Bronchial epithelial cell (primary cell): Measurements from ENCODE around the gene DDX27. TPM values are rescaled to one million over a fixed set of nuclear protein-coding genes. Genes with fewer than 3 reads are reported as not detected.
A peak's percentile ranks its signal among the peaks of the same experiment; 100 is the strongest.

Source experiments
- DNase-seq: peaks from one replicate; pipeline ENCODE4 v3.0.0-alpha.2; 2010; ENCODE audit warnings: low read depth
- FAIRE-seq: peaks from 2 replicates; lab custom pipeline; 2011; peaks lifted over from hg19 to GRCh38; lab: Jason Lieb, UNC
- H3K27me3 ChIP-seq: 2 replicates; pipeline ENCODE4 v1.5.1; 2011; ENCODE audit warnings: low read length; ENCODE audit not compliant: control insufficient read depth, insufficient read depth
- H3K36me3 ChIP-seq: 2 replicates; pipeline ENCODE4 v1.5.1; 2011; ENCODE audit warnings: low read length; ENCODE audit not compliant: control insufficient read depth, insufficient read depth
- H3K4me3 ChIP-seq: 2 replicates; pipeline ENCODE4 v1.5.1; 2011; ENCODE audit warnings: mild to moderate bottlenecking, low read depth, low read length, control low read depth
- total RNA-seq: library from RNA; depleted of rRNA; stranded (reverse); fragments of >200 nt; gene quantifications from 2 replicates; pipeline ENCODE4 v1.2.1, GENCODE V29; 2014
- TF ChIP-seq, protein P1 (sequence below): IDR thresholded peaks from 2 replicates; pipeline ENCODE4 v1.5.1; 2011; ENCODE audit warnings: mild to moderate bottlenecking, moderate library complexity, low read length, control low read depth, inconsistent platforms; ENCODE audit not compliant: insufficient read depth, severe bottlenecking

Gene DDX27
- total RNA-seq, 1 donor from 2014 or later: 49.8 TPM

DNA sequence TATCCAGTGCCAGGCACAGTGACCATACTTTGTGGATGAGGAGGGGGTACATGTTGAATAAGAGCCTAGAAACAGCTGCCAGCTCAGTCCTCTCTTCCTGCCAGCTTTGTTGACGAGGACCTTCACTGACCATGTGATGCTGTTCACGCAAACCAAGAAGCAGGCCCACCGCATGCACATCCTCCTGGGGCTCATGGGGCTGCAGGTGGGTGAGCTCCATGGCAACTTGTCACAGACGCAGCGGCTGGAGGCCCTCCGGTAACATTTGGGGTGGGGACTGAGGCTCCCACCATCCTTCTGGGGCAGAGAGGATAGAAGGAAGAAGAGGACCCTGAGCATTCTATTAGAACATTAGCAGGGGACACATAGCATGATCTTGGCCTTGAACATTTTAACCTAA, 15.6 kb downstream of the DDX27 start:
- Histone ChIP-seq H3K4me3 (no peak overlapping the region), H3K36me3 (peaks cover 41% of the 10 kb centered on the region), H3K27me3 (no peaks in the 10 kb centered on the region)
- DNase-seq (no peak), FAIRE-seq (no peak)
- TF ChIP-seq, protein P1, sequence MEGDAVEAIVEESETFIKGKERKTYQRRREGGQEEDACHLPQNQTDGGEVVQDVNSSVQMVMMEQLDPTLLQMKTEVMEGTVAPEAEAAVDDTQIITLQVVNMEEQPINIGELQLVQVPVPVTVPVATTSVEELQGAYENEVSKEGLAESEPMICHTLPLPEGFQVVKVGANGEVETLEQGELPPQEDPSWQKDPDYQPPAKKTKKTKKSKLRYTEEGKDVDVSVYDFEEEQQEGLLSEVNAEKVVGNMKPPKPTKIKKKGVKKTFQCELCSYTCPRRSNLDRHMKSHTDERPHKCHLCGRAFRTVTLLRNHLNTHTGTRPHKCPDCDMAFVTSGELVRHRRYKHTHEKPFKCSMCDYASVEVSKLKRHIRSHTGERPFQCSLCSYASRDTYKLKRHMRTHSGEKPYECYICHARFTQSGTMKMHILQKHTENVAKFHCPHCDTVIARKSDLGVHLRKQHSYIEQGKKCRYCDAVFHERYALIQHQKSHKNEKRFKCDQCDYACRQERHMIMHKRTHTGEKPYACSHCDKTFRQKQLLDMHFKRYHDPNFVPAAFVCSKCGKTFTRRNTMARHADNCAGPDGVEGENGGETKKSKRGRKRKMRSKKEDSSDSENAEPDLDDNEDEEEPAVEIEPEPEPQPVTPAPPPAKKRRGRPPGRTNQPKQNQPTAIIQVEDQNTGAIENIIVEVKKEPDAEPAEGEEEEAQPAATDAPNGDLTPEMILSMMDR: no peak

DNA sequence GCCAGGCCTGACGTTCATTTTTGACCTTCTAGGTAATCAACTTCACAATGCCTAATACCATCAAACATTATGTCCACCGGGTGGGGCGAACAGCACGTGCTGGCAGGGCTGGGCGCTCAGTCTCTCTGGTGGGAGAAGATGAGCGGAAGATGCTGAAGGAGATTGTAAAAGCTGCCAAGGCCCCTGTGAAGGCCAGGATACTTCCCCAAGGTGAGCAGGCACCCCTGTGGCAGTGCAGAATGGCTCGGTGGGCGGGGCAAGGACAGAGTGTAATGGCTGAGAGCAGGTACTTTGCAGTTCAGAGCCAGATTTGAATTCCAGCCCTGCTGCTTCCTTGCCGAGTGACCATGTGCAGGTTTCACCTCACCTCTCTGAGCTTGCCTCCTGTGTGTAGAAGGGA, 17.1 kb downstream of the DDX27 start:
- H3K27me3 ChIP-seq: no peaks in the 10 kb centered on the region
- DNase-seq (no peak), FAIRE-seq (no peak)
- H3K36me3 ChIP-seq: peaks cover 34% of the 10 kb centered on the region
- H3K4me3 ChIP-seq: no peak overlapping the region
- TF ChIP-seq, protein P1: no peak

DNA sequence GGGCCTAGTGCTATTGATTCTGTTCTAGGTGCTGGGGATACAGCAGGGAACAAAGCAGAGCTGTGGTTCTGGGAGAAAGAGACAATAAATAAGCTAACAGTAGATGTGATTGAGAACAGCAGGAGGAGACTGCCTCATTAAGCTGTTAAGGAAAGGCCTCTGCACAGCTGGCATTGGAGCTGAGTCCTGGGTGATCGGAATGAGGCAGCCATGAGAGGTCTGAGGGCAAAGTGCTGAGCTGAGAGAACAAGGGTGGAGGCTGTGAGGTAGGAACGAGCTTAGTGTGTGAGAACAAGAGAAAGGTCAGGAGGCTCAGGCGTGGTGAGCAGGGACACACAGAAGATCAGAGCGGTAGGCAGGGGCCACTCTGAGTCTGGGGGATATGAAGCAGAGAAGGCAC, 18.3 kb downstream of the DDX27 start:
- FAIRE-seq: no peak
- Histone ChIP-seq H3K36me3 (peaks cover 34% of the 10 kb centered on the region), H3K27me3 (no peaks in the 10 kb centered on the region), H3K4me3 (no peak overlapping the region)
- TF ChIP-seq, protein P1: no peak
- DNase-seq: no peak

DNA sequence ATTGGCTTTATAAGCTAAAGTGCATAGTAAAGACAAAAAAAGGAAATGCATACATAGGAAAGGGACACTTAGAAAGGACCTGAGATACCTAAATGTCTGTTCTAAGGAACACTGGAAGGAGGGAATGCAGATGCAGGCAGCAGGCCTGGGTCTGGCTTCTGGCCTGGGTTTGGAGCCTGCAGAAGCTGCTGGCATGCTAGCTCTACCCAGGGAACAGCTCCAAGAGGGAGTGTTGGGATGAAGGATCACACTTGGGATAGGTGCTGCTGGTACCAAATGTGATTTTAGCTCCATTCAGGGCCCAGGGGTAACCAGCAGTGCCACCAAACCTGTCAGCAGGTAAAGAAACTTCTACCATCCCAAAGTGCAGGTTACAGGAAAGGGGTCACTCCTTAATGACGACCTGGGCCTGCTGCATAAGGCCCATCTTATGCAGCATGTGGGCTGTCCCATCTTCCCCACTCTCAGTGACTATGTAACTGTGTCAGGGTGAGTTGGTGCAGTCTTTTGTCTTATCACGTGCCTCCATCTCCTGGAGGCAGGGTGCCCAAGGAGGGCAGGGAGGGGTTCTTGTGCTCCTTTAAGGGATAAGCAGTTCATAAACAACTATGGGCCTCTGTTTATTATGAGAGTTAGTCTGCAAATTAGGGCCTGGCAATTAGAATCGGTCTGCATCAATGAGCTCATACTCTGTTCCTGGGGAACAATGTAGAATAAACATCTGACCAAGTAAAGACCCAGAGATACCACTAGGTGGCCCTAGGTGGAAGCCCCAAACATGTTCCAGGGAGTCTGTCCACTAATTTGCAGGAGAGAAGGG, 26.9 kb downstream of the DDX27 start:
- Histone ChIP-seq H3K36me3 (peaks cover 18% of the 10 kb centered on the region), H3K4me3 (no peak overlapping the region), H3K27me3 (no peaks in the 10 kb centered on the region)
- FAIRE-seq: no peak
- DNase-seq: peak; percentile 47
- TF ChIP-seq, protein P1: peak; percentile 63

DNA sequence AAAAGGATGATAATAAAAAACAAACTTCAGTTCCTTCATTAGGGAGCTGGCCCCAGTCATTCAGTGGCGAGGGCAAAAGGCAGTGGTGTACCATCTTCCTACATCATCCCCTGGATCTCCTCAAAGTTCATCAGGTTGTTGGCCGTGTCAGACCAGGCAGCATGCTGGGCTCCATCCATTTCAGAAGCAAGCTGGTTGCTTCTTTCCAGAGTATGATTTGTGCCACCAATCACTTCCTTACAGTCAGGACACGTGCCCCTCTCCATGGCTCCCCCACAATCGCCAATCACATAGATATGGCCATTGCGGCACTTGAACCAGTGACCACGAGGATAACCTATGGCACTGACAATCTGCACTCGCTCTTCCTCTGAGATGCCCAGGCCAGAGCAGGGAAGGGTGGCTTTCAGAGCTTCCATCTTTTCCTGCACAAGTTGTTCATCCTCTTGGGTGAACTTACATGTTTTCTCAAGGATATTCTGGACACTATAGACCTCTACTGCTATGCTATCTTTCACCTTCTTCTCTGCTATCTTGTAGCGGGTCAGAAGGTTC, 28.0 kb downstream of the DDX27 start:
- no peaks in the 10 kb centered on the region for H3K27me3 ChIP-seq
- H3K4me3 ChIP-seq: no peak overlapping the region
- FAIRE-seq: no peak
- TF ChIP-seq, protein P1: no peak
- DNase-seq: no peak
- peaks cover 21% of the 10 kb centered on the region for H3K36me3 ChIP-seq
